ENCODE data around the gene SYTL3. TPM values are rescaled to one million over a fixed set of nuclear protein-coding genes. Genes with fewer than 3 reads are reported as not detected.

Gene SYTL3
- total and polyA plus RNA-seq, 2 of the 8 experiments (the other 6 are each of a cell fraction or from before 2014, with no cell fraction given) = 0.27 to 0.99 TPM

DNA sequence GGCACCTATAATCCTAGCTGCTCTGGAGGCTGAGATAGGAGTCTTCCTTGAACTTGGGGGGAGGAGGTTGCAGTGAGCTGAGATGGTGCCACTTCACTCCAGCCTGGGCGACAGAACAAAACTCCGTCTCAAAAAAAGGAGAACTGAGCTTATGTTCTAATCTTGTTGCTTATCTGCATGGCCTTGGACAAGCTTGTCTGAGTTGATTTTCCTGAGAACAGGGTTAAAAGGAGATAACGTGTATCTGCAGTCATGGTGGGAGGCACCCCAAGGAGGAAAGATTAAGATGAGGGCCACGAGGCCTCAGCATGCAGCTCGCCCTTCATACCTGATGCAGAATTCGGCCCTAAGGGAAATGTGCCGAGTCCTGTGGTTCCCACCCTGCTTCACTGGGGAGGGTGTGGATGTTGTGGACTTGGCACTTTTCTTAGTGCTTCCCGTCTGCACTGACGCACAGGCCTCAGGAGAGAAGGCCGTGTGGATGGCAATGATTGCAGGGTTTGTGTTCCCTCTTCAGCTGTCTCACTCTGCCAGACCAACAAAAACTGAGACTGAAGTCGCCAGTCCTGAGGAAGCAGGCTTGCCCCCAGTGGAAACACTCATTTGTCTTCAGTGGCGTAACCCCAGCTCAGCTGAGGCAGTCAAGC is 113.1 kb downstream of the SYTL3 start:
- H2BK5ac ChIP-seq (ENCODE audit: low read depth, low read length) = no peak overlapping the region
- H3K79me2 ChIP-seq (ENCODE audit: control insufficient read depth in 1 of 2, insufficient read depth in 2 of 2, low read length in 2 of 2) = no peaks in the 10 kb centered on the region
- no peak overlapping the region for H4K5ac ChIP-seq (ENCODE audit: insufficient read length, low read depth, low read length)
- no peak for DNase-seq (ENCODE audit: low read depth in 1 of 2, low spot score in 2 of 2)
- H4K91ac ChIP-seq (replicated peaks; ENCODE audit: insufficient read length, low read length) = no peak overlapping the region
- no peaks in the 10 kb centered on the region for H3K79me1 ChIP-seq (ENCODE audit: low read depth, low read length)
- TF ChIP-seq EGR1 (IDR thresholded peaks at IDR 0.05; ENCODE audit: borderline replicate concordance, low read depth, low read length) (no peak), POLR2AphosphoS5 (IDR thresholded peaks at IDR 0.05; ENCODE audit: low read depth, low read length) (peak; percentile 61)
- no peak overlapping the region for H3K56ac ChIP-seq (replicated peaks; ENCODE audit: insufficient read length, low read depth, low read length)
- no peak overlapping the region for H2BK15ac ChIP-seq (ENCODE audit: low read length)
- no peak overlapping the region for H2AFZ ChIP-seq (ENCODE audit: low read length)
- peaks cover 0 to 15% (median 8%) of the 10 kb centered on the region in 4 experiments; a peak in 6 of 7 replicates for H3K4me1 ChIP-seq (replicated peaks in 1 of 4; ENCODE audit: control insufficient read depth in 3 of 4, insufficient read depth in 4 of 4, low read length in 3 of 4)
- peak overlapping the region; percentile 24; the same call in 1 of the 2 replicates for H2AK5ac ChIP-seq (ENCODE audit: low read depth, low read length)
- H3K36me3 ChIP-seq (ENCODE audit: control insufficient read depth in 2 of 4, insufficient read depth in 4 of 4, low read length in 3 of 4) = peaks cover 18 to 35% (median 24%) of the 10 kb centered on the region in 4 experiments
- H3K23me2 ChIP-seq (ENCODE audit: low read depth, low read length) = no peaks in the 10 kb centered on the region; the same call in 1 of the 2 replicates
- H4K8ac ChIP-seq (ENCODE audit: extremely low read depth, insufficient read depth, low read length) = no peak overlapping the region
- H3K27me3 ChIP-seq (replicated peaks in 1 of 4; ENCODE audit: control insufficient read depth in 3 of 4, extremely low read depth in 1 of 4, insufficient read depth in 3 of 4, low read length in 3 of 4) = no peaks in the 10 kb centered on the region
- H3K14ac ChIP-seq (ENCODE audit: insufficient read length) = no peak overlapping the region
- FAIRE-seq = no peak
- H3K4ac ChIP-seq (replicated peaks; ENCODE audit: insufficient read length, low read depth, low read length) = no peak overlapping the region
- H3K23ac ChIP-seq (ENCODE audit: insufficient read length) = no peak overlapping the region
- H2BK20ac ChIP-seq (ENCODE audit: low read length) = no peak overlapping the region
- no peak overlapping the region for H3K4me3 ChIP-seq (ENCODE audit: extremely low read depth in 1 of 4, insufficient read depth in 2 of 4, low read depth in 3 of 4, low read length in 4 of 4)
- CTCF ChIA-PET (ENCODE audit: partially characterized antibody) = interaction anchor here (0.7 to 2.7 kb wide), 11 partner anchors 10 to 340 kb away, joined by 3 to 7 read pairs (median 4); no protein-coding TSS in a partner anchor
- H3K9me3 ChIP-seq (ENCODE audit: insufficient read depth in 2 of 2, low read depth in 1 of 2, low read length in 1 of 2) = no peaks in the 10 kb centered on the region
- no peak overlapping the region; a peak in 1 of 7 replicates for H3K9ac ChIP-seq (replicated peaks in 1 of 4; ENCODE audit: extremely low read depth in 1 of 4, low read depth in 3 of 4, low read length in 3 of 4)
- WGBS, 2 experiments (ENCODE audit: extremely low coverage in 1 of 2, insufficient coverage in 1 of 2, insufficient read length in 1 of 2, insufficient replicate concordance in 2 of 2, low coverage in 1 of 2, low lambda C conversion rate in 2 of 2, missing lambda C conversion rate in 1 of 2) = 86% methylated on average over 12 of the region's 12 CpGs; no CpG with 5 or more reads in 1 of the 2 experiments
- peak overlapping the region; percentile 78; the same call in 1 of the 2 replicates for H2BK12ac ChIP-seq (ENCODE audit: low read depth, low read length)
- H3K4me2 ChIP-seq (ENCODE audit: insufficient read depth in 1 of 2, low read depth in 2 of 2, low read length in 2 of 2) = no peak overlapping the region
- H3K18ac ChIP-seq (ENCODE audit: extremely low read depth, low read length) = no peak overlapping the region
- POLR2A ChIA-PET (ENCODE audit: partially characterized antibody) = interaction anchor here (1.1 to 9.0 kb wide), 22 partner anchors 8 to 226 kb away, joined by 3 to 75 read pairs (median 7); partner anchors contain the start of gene EZR
- peaks cover 1 to 8% of the 10 kb centered on the region in 2 experiments for H4K20me1 ChIP-seq (replicated peaks in 1 of 2; ENCODE audit: control insufficient read depth in 1 of 2, insufficient read depth in 2 of 2, low read length in 2 of 2)
- H2BK120ac ChIP-seq (replicated peaks; ENCODE audit: low read depth, low read length) = no peak overlapping the region
- H3K27ac ChIP-seq (ENCODE audit: low read depth, low read length) = 0 out of 2 replicates have a peak overlapping the region, but pooled peaks have one; percentile 11
